Measurements from ENCODE around the gene RAD51B. TPM values are rescaled to one million over a fixed set of nuclear protein-coding genes. Genes with fewer than 3 reads are reported as not detected.

The RAD51B gene
- total RNA-seq, 1 experiment from 2014 or later: 23.3 TPM

DNA sequence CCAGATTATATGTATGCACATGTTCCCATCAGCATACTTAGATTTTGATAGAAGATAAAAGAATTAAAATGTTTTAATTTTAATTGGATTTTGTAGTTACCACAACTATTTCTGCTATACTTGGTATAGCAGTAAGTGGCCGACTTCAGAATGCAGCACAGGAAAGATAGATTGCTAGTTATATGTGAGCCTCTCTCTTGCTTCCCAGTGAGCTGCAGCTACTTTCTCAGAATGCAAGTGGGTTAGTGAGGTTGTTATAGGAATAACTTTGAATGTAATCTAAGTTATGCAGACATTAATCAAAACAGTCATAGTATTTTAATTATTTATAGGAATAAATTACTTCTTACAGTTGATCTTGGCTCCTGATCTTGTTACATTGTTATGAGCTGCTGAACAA lies 240.6 kb downstream of the RAD51B start:
- H3K27ac ChIP-seq (ENCODE audit: low read depth, low read length, poor library complexity, severe bottlenecking): no peak overlapping the region
- no peaks in the 10 kb centered on the region for H3K9me3 ChIP-seq (ENCODE audit: low read depth, low read length, poor library complexity, severe bottlenecking)
- no peak for TF ChIP-seq EZH2 (IDR thresholded peaks at IDR 0.05; ENCODE audit: borderline replicate concordance, low read depth, low read length, poor library complexity, severe bottlenecking)
- TF ChIP-seq, protein P1, sequence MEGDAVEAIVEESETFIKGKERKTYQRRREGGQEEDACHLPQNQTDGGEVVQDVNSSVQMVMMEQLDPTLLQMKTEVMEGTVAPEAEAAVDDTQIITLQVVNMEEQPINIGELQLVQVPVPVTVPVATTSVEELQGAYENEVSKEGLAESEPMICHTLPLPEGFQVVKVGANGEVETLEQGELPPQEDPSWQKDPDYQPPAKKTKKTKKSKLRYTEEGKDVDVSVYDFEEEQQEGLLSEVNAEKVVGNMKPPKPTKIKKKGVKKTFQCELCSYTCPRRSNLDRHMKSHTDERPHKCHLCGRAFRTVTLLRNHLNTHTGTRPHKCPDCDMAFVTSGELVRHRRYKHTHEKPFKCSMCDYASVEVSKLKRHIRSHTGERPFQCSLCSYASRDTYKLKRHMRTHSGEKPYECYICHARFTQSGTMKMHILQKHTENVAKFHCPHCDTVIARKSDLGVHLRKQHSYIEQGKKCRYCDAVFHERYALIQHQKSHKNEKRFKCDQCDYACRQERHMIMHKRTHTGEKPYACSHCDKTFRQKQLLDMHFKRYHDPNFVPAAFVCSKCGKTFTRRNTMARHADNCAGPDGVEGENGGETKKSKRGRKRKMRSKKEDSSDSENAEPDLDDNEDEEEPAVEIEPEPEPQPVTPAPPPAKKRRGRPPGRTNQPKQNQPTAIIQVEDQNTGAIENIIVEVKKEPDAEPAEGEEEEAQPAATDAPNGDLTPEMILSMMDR (conservative IDR thresholded peaks at IDR 0.05; ENCODE audit: low read depth, low read length): no peak
- no peaks in the 10 kb centered on the region for H3K4me1 ChIP-seq (ENCODE audit: insufficient read depth, low read length, poor library complexity, severe bottlenecking)
- no peaks in the 10 kb centered on the region for H3K36me3 ChIP-seq (ENCODE audit: insufficient read depth, low read length, poor library complexity, severe bottlenecking)
- DNase-seq (ENCODE audit: low spot score): no peak
- intact Hi-C loops (cut with micrococcal nuclease; ENCODE audit: unreplicated experiment): no loop called here
- no peaks in the 10 kb centered on the region for H3K27me3 ChIP-seq (replicated peaks; ENCODE audit: insufficient read depth, low read depth, low read length, poor library complexity)
- ChIA-PET CTCF (no interaction called here), POLR2A (ENCODE audit: low non-redundant PET) (no interaction called here)
- BruUV-seq (replicated peaks): no TSS peak
- H3K4me3 ChIP-seq (ENCODE audit: low read depth, low read length, poor library complexity, severe bottlenecking): no peak overlapping the region

DNA sequence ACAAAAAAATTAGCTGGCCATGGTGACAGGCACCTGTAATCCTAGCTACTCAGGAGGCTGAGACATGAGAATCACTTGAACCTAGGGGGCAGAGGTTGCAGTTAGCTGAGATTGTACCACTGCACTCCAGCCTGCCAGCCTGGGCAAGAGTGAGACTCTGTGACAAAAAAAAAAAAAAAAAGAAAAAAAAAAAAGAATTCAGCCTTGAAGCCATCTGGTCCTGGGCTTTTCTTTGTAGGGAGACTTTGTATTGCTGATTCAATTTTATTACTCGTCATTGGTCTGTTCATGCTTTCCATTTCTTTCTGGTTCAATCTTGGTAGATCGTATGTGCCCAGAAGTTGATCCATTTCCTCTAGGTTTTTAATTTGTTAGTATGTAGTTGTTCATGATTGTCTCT lies 243.1 kb downstream of the RAD51B start:
- no peaks in the 10 kb centered on the region for H3K27me3 ChIP-seq (replicated peaks; ENCODE audit: insufficient read depth, low read depth, low read length, poor library complexity)
- intact Hi-C loops (cut with micrococcal nuclease; ENCODE audit: unreplicated experiment): no loop called here
- ChIA-PET CTCF (no interaction called here), POLR2A (ENCODE audit: low non-redundant PET) (no interaction called here)
- H3K9me3 ChIP-seq (ENCODE audit: low read depth, low read length, poor library complexity, severe bottlenecking): no peaks in the 10 kb centered on the region
- H3K36me3 ChIP-seq (ENCODE audit: insufficient read depth, low read length, poor library complexity, severe bottlenecking): no peaks in the 10 kb centered on the region
- no peak overlapping the region for H3K4me3 ChIP-seq (ENCODE audit: low read depth, low read length, poor library complexity, severe bottlenecking)
- no peak for TF ChIP-seq EZH2 (IDR thresholded peaks at IDR 0.05; ENCODE audit: borderline replicate concordance, low read depth, low read length, poor library complexity, severe bottlenecking)
- TF ChIP-seq, protein P1 (conservative IDR thresholded peaks at IDR 0.05; ENCODE audit: low read depth, low read length): no peak
- no peak overlapping the region for H3K27ac ChIP-seq (ENCODE audit: low read depth, low read length, poor library complexity, severe bottlenecking)
- no peak for DNase-seq (ENCODE audit: low spot score)
- no peaks in the 10 kb centered on the region for H3K4me1 ChIP-seq (ENCODE audit: insufficient read depth, low read length, poor library complexity, severe bottlenecking)
- no TSS peak for BruUV-seq (replicated peaks)

DNA sequence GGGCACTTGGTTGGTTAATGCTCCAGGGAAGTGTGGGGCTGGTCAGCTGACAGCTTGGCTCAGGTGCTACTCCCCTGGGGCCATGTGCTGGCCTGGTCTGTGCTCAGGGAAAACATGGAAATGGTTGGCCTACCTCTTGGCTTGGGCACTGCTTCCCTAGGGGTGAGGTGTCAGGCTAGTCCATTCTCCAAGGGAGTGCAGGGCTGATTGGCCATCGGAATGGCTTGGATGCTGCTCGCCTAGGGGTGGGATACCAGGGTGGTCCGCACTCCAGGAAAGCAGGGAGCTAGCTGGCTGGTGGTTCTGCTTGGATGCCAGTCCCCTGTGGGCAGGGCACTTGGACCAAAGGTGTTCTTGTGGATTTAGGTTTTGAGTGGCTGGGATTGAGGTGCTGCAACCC lies 245.7 kb downstream of the RAD51B start:
- Histone ChIP-seq H3K9me3 (ENCODE audit: low read depth, low read length, poor library complexity, severe bottlenecking) (peaks cover 6% of the 10 kb centered on the region), H3K4me3 (ENCODE audit: low read depth, low read length, poor library complexity, severe bottlenecking) (no peak overlapping the region), H3K36me3 (ENCODE audit: insufficient read depth, low read length, poor library complexity, severe bottlenecking) (no peaks in the 10 kb centered on the region), H3K27ac (ENCODE audit: low read depth, low read length, poor library complexity, severe bottlenecking) (no peak overlapping the region), H3K27me3 (replicated peaks; ENCODE audit: insufficient read depth, low read depth, low read length, poor library complexity) (no peaks in the 10 kb centered on the region), H3K4me1 (ENCODE audit: insufficient read depth, low read length, poor library complexity, severe bottlenecking) (no peaks in the 10 kb centered on the region)
- CTCF ChIA-PET: no interaction called here
- DNase-seq (ENCODE audit: low spot score): no peak
- TF ChIP-seq, protein P1 (conservative IDR thresholded peaks at IDR 0.05; ENCODE audit: low read depth, low read length): no peak
- intact Hi-C loops (cut with micrococcal nuclease; ENCODE audit: unreplicated experiment): no loop called here
- no TSS peak for BruUV-seq (replicated peaks)
- POLR2A ChIA-PET (ENCODE audit: low non-redundant PET): no interaction called here

Data from A673 (cell line).